GM18873 (cell line): ENCODE data around the gene SNRNP35.
"Not testable (repeated sequence)": the region's sequence is repeated elsewhere in the genome, so short reads cannot be mapped to it uniquely, and the experiment has no call there.

Source experiments
- ATAC-seq: cut with Tn5 transposase; IDR thresholded peaks from one replicate; pipeline ENCODE4 v1.9.1; 2021; ENCODE audit warnings: mild to moderate bottlenecking, moderate library complexity, moderate number of reproducible peaks; ENCODE audit not compliant: unreplicated experiment, low FRiP score

Gene SNRNP35

GRCh38 chr12:123446333-123446713 is 11.6 kb upstream of the SNRNP35 start:
- ATAC-seq: no peak

GRCh38 chr12:123449249-123449733 is 8.6 kb upstream of the SNRNP35 start:
- no peak for ATAC-seq

DNA sequence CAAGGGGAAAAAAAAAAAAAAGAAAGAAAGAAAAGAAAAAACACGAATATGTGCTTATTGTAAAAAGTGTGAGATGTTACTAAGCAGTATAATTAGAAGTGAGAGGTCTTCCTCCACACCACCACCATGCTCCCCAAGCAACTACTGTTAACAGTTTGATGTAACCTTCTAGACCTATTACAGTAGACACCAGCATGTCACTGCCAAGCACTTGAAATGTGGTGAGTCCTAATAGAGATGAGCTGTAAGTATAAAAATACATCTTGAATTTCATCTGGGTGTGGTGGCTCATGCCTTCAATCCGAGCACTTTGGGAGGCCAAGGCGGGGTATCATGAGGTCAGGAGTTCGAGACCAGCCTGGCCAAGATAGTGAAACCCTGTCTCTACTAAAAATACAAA is 8.1 kb upstream of the SNRNP35 start:
- ATAC-seq: no peak

- no peak for ATAC-seq
These were observed 7.3 kb upstream of the SNRNP35 start for GRCh38 chr12:123450636-123451035.

- not testable (repeated sequence) for ATAC-seq
These were observed 5.7 kb upstream of the SNRNP35 start for GRCh38 chr12:123452276-123452550.

GRCh38 chr12:123453165-123453564 is 4.8 kb upstream of the SNRNP35 start:
- no peak for ATAC-seq

DNA sequence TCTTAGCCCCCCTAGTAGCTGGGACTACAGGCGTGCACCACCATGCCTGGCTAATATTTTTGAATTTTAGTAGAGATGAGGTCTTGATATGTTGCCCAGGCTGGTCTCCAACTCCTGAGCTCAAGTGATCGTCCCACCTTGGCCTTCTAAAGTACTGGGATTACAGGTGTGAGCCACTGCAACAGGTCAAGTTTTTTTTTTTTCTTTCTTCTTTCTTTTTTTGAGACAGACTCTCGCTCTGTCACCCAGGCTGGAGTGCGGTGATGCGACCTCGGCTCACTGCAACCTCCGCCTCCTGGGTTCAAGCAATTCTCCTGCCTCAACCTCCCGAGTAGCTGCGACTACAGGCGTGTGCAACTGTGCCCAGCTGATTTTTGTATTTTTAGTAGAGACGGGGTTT is 5.2 kb downstream of the SNRNP35 start:
- ATAC-seq: not testable (repeated sequence)

GRCh38 chr12:123465084-123465483 is 7.1 kb downstream of the SNRNP35 start:
- no peak for ATAC-seq

DNA sequence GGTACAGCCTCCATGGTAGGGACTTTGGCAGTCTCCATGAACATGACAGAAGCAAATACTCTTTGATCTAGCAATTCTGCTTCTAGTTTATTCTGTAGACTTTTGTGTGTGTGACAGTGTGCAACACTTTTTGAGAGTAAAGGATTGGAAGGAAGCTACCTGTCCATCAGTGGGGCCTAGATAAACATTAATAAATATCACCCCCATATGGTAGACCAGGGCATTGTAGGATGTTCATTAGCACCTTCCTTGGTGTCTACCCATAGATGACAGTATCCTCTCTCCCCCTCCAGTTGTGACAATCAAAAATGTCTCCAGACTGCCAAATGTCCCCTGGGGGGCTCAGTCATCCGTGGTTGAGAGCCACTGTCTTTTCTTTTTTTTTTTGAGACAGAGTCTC is 10.8 kb downstream of the SNRNP35 start:
- ATAC-seq: peak; percentile 63

DNA sequence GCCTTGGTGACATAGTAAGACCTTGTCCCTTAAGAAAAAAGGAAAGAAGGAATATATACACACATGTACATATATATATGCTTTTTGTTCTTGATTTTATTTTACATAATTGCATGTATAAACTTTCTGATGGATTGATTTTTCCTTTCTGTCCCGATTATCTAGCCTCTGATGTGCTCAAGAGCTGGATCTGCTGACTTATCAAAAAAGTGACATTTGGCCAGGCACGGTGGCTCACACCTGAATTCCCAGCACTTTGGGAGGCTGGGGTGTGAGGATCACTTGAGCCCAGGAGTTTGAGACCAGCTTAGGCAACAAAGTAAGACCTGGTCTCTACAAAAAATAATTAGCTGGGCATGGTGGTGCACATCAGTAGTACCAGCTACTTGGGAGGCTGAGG is 12.0 kb downstream of the SNRNP35 start:
- ATAC-seq: no peak

- no peak for ATAC-seq
These were observed 13.6 kb downstream of the SNRNP35 start for GRCh38 chr12:123471374-123472068.

- ATAC-seq: no peak
These were observed 14.5 kb downstream of the SNRNP35 start for GRCh38 chr12:123472438-123472849.

- ATAC-seq: no peak
These were observed 16.7 kb downstream of the SNRNP35 start for GRCh38 chr12:123474485-123475245.

DNA sequence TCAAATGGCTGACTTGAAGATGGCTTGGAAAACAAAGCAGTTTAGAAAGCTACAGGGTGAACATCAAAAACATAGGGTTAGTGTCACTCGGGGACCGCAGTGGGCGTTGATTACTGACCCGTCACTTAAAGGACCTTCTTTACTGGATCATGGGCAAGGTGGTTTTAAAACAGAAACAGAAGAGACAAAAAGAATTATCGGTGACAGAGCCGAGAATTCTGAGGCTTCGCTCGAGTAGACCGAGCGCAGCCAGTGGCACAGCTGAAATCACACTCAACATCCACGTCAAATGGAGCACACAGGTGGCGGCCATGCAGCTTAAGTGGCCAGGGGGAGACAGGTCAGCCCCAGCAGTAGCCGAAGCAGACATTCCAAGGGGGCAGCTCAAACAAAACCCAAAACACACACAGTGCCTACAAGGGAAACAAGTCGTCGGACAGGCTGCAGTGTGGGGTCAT is 17.3 kb downstream of the SNRNP35 start:
- ATAC-seq: no peak

DNA sequence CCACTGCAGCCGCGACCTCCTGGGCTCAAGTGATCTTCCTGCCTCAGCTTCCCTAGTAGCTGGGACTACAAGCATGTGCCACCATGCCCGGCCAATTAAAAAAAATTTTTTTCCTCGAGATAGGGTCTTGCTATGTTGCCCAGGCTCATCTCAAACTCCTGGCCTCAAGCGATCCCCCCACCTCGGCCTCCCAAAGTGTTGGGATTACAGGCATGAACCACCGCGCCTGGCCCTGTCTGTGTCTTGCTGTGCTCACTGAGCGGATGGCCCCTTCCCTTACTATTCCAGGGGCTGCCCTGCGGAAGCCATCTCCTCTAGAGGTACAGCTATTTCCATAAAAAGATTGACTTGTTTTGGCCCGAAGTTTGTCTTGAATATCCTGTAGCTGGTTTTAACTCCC is 20.1 kb downstream of the SNRNP35 start:
- ATAC-seq: no peak

GRCh38 chr12:123478762-123479161 is 20.8 kb downstream of the SNRNP35 start:
- no peak for ATAC-seq

DNA sequence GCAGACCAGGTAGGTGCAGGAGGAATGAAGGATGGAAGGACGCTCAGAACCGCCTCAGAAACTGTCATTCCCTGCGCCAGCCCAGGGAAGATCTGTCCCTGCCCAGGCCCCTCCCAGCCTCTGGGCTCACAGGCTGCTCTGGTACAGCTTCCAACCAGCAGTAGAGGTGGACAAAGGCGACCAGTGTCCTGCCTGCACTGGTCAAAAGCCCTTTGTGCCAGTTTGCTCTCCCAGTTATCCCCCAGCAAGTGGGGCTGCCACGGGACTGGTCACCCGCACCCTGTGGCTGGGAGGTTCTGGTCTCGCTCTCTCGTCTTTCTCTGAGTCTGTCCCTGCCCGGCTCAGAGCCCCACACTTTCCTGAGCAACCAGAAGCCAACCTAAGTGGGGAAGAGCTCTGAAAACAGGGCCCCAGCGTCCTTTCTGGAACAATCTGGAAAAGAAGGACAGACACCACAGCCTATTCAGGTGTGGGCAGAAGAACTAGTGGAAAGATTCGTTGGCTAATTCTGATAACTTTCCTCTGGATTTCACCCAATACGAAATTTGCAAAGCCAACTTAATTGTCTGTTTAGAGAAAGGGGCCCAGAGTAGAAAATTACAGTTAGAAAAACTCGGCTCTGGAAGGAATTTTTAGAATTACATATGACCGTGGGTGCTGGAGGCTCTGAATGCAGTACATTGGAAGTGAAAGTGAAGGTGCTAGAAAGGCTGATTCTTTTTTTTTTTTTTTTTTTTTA is 21.7 kb downstream of the SNRNP35 start:
- ATAC-seq: no peak

- not testable (repeated sequence) for ATAC-seq
These were observed 23.3 kb downstream of the SNRNP35 start for GRCh38 chr12:123481251-123481650.

DNA sequence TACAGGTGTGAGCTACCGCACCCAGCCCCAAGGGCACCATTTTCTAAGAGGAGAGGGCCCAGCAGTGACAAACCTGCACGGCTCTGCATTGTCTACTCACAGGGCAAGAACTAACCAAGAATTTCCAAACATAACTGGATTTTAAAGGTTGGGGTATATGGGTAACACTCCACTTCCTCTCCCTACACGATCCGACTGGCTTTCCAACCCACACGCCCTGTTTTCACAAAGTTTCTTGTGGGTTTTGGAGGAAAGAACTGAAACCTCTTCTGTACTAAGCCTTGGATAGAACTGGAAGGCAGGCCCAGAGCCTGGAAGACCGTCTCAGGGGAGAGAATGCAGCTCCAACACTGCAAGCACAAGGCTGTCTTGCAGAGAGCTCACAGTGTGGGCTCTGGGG is 24.9 kb downstream of the SNRNP35 start:
- ATAC-seq: no peak

GRCh38 chr12:123483602-123484248 is 25.8 kb downstream of the SNRNP35 start:
- ATAC-seq: no peak

- no peak for ATAC-seq
These were observed 27.8 kb downstream of the SNRNP35 start for GRCh38 chr12:123485756-123486155.
